Neuronal stem cell (in vitro differentiated cells): ENCODE measurements around the gene PLEKHA7.
A peak's percentile ranks its signal among the peaks of the same experiment; 100 is the strongest.

ENCODE experiments used
- DNase-seq: peaks from one replicate; pipeline ENCODE4 v3.0.0-alpha.2; 2013; ENCODE audit warnings: low spot score
- H2AFZ ChIP-seq: one replicate; pipeline ENCODE4 v1.6.1; 2013; ENCODE audit warnings: mild to moderate bottlenecking, low read length, inconsistent platforms
- H2AK5ac ChIP-seq: 2 replicates; pipeline ENCODE4 v1.6.1; 2013; ENCODE audit warnings: low read depth, mild to moderate bottlenecking, inconsistent platforms, low read length, moderate library complexity, mixed read lengths
- H2BK120ac ChIP-seq: 2 replicates; pipeline ENCODE4 v1.6.1; 2013; ENCODE audit warnings: low read depth, mild to moderate bottlenecking, inconsistent platforms, low read length, moderate library complexity, mixed read lengths
- H2BK12ac ChIP-seq: one replicate; pipeline ENCODE4 v1.6.1; 2013; ENCODE audit warnings: low read length, inconsistent platforms
- H2BK15ac ChIP-seq: 2 replicates; pipeline ENCODE4 v1.6.1; 2013; ENCODE audit warnings: mild to moderate bottlenecking, low read length, inconsistent platforms, mixed read lengths
- H2BK5ac ChIP-seq: one replicate; pipeline ENCODE4 v1.6.1; 2013; ENCODE audit warnings: inconsistent platforms, mild to moderate bottlenecking, low read length, moderate library complexity
- H3K14ac ChIP-seq: one replicate; pipeline ENCODE4 v1.6.1; 2013; ENCODE audit warnings: low read length, inconsistent platforms
- H3K18ac ChIP-seq: 2 replicates; pipeline ENCODE4 v1.6.1; 2013; ENCODE audit warnings: low read length, inconsistent platforms
- H3K23ac ChIP-seq: 2 replicates; pipeline ENCODE4 v1.6.1; 2013; ENCODE audit warnings: low read depth, mild to moderate bottlenecking, mixed read lengths, low read length, inconsistent platforms; ENCODE audit not compliant: poor library complexity
- H3K27ac ChIP-seq: replicated peaks from 3 replicates; pipeline ENCODE4 v1.5.1; 2013; ENCODE audit warnings: low read length, inconsistent platforms
- H3K27me3 ChIP-seq, 3 experiments: 2 replicates each; pipeline ENCODE4 v1.6.1; 2013; ENCODE audit warnings: low read length in 3 of 3, mild to moderate bottlenecking in 2 of 3, inconsistent platforms in 1 of 3, low read depth in 1 of 3, mixed read lengths in 1 of 3, moderate library complexity in 1 of 3; ENCODE audit not compliant: control insufficient read depth in 3 of 3, insufficient read depth in 3 of 3
- H3K36me3 ChIP-seq, 2 donors: replicated peaks in 1 of 2; 2 replicates each; pipeline ENCODE4 v1.6.1; 2013; ENCODE audit warnings: low read length in 2 of 2; ENCODE audit not compliant: control insufficient read depth in 2 of 2, insufficient read depth in 2 of 2
- H3K4ac ChIP-seq: 2 replicates; pipeline ENCODE4 v1.6.1; 2013; ENCODE audit warnings: inconsistent platforms, mild to moderate bottlenecking, low read length, moderate library complexity
- H3K4me1 ChIP-seq, 2 donors: 1 replicate in 1 of 2; 2 replicates in 1 of 2; pipeline ENCODE4 v1.6.1; 2013; ENCODE audit warnings: low read length in 2 of 2, low read depth in 1 of 2; ENCODE audit not compliant: control insufficient read depth in 2 of 2, insufficient read depth in 1 of 2
- H3K4me2 ChIP-seq: one replicate; pipeline ENCODE4 v1.6.1; 2013; ENCODE audit warnings: mild to moderate bottlenecking, low read length, inconsistent platforms; ENCODE audit not compliant: insufficient read depth, poor library complexity, severe bottlenecking
- H3K4me3 ChIP-seq, 2 donors: 2 replicates each; pipeline ENCODE4 v1.5.1; 2013; ENCODE audit warnings: low read length in 2 of 2, mild to moderate bottlenecking in 2 of 2, inconsistent platforms in 1 of 2, moderate library complexity in 1 of 2
- H3K79me1 ChIP-seq: one replicate; pipeline ENCODE4 v1.6.1; 2013; ENCODE audit warnings: low read depth, mild to moderate bottlenecking, inconsistent platforms, low read length, moderate library complexity
- H3K9ac ChIP-seq: one replicate; pipeline ENCODE4 v1.6.1; 2013; ENCODE audit warnings: mild to moderate bottlenecking, low read depth, low read length, inconsistent platforms; ENCODE audit not compliant: poor library complexity
- H3K9me3 ChIP-seq, 2 donors: replicated peaks in 1 of 2; 2 replicates each; pipeline versions ENCODE3 to v1.6.1; 2013; ENCODE audit warnings: low read length in 2 of 2, mild to moderate bottlenecking in 2 of 2, inconsistent platforms in 1 of 2, low read depth in 1 of 2, mixed read lengths in 1 of 2, moderate library complexity in 1 of 2; ENCODE audit not compliant: control insufficient read depth in 2 of 2, insufficient read depth in 1 of 2
- H4K8ac ChIP-seq: one replicate; pipeline ENCODE4 v1.6.1; 2013; ENCODE audit warnings: low read depth, mild to moderate bottlenecking, inconsistent platforms, low read length, moderate library complexity
- H4K91ac ChIP-seq: one replicate; pipeline ENCODE4 v1.6.1; 2013; ENCODE audit warnings: low read length, low read depth, mild to moderate bottlenecking, inconsistent platforms; ENCODE audit not compliant: poor library complexity
- WGBS, 2 donors: extraction: QIAGEN DNeasy Blood & Tissue Kit; methylation state at CpG; one replicate each; pipeline ENCODE4 v1.1.7; 2013; ENCODE audit warnings: missing lambda C conversion rate in 2 of 2, mixed read lengths in 1 of 2; ENCODE audit not compliant: insufficient read length in 2 of 2, insufficient replicate concordance in 1 of 2; ENCODE audit errors: extremely low coverage in 2 of 2; 5-methylcytosine and 5-hydroxymethylcytosine counted together

PLEKHA7 gene

DNA sequence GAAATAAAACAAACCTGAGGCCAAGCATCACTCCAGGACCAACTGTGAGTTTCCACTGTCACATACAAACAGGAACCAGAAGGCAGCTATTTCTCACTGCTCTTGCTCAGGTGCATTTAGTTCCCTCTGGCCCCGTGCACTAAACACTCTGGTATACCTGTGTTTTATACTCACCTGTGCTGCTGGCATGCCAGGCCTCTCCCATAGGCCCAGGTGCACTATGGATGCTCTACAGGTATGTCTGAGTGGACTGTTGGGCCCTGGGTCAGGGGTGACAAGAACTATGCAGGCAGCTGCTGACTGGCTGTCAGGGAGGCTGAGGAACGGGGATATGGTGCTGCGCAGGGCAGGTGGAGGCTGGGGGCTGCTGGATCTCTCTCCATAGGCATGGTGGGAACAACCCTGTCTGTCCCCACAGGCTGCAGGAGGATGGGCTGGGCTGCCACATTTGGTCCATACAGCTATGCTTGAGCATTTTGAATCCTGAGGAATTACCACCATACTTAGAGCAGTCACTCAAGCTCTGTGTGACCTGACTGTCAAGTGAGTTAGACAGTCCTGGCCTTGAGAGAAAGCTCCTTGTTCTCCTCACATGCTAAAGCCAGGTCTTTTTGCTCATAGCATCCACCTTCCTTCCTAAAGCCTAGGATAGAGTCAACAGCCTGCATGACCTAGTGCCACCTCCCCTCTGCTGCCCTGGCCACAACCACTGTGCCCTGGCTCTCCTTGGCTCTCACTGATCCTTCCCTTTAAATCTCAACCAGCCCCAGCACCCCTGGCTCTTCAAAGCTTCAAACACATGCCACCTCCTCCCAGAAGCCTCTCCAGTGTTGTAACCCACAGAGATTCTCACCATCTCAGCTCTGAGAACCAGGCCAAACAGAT is 202.8 kb downstream of the PLEKHA7 start:
- Histone ChIP-seq H3K4me1 (peaks cover 15 to 25% of the 10 kb centered on the region in 2 donors), H2AFZ (no peak overlapping the region), H3K79me1 (peaks cover 2% of the 10 kb centered on the region), H3K4ac (no peak overlapping the region), H2BK12ac (no peak overlapping the region), H4K8ac (no peak overlapping the region), H2BK5ac (no peak overlapping the region), H3K27ac (peak overlapping the region; percentile 82), H3K4me3 (no peak overlapping the region), H3K27me3 (no peaks in the 10 kb centered on the region), H2AK5ac (peak overlapping the region; percentile 69), H3K9ac (no peak overlapping the region), H2BK120ac (peak overlapping the region; percentile 10), H2BK15ac (peak overlapping the region; percentile 84), H3K18ac (peak overlapping the region; percentile 88), H3K14ac (no peak overlapping the region), H3K9me3 (no peaks in the 10 kb centered on the region), H3K4me2 (no peak overlapping the region), H4K91ac (peak overlapping the region; percentile 62), H3K36me3 (peaks cover 9 to 27% of the 10 kb centered on the region in 2 donors), H3K23ac (peak overlapping the region; percentile 26)
- no peak for DNase-seq
- WGBS, 2 donors, result no CpG with 5 or more reads among the region's 3 CpGs

- Histone ChIP-seq H3K79me1 (peaks cover 2% of the 10 kb centered on the region), H3K4me1 (peaks cover 15 to 24% of the 10 kb centered on the region in 2 donors), H3K23ac (no peak overlapping the region), H3K4me3 (no peak overlapping the region), H2BK5ac (no peak overlapping the region), H2BK12ac (no peak overlapping the region), H2BK15ac (no peak overlapping the region), H3K4ac (no peak overlapping the region), H2AFZ (no peak overlapping the region), H3K9ac (no peak overlapping the region), H2AK5ac (no peak overlapping the region), H3K4me2 (no peak overlapping the region), H3K9me3 (no peaks in the 10 kb centered on the region), H4K8ac (no peak overlapping the region), H3K14ac (no peak overlapping the region), H3K36me3 (peaks cover 4 to 17% of the 10 kb centered on the region in 2 donors), H4K91ac (no peak overlapping the region), H3K18ac (peak overlapping the region; percentile 32), H3K27me3 (no peaks in the 10 kb centered on the region), H2BK120ac (no peak overlapping the region), H3K27ac (no peak overlapping the region)
- DNase-seq, result no peak
- WGBS, 2 donors, result no CpG with 5 or more reads among the region's 11 CpGs
Measured at GRCh38 chr11:16809886-16810668, 204.1 kb downstream of the PLEKHA7 start.

GRCh38 chr11:16807306-16807705 is 206.9 kb downstream of the PLEKHA7 start:
- H4K8ac ChIP-seq, result no peak overlapping the region
- no peak overlapping the region for H3K18ac ChIP-seq
- peaks cover 8% of the 10 kb centered on the region in 2 donors for H3K36me3 ChIP-seq
- H2BK5ac ChIP-seq, result no peak overlapping the region
- no peak for DNase-seq
- WGBS, 2 donors, result no CpG with 5 or more reads among the region's 3 CpGs
- H3K9me3 ChIP-seq, result no peaks in the 10 kb centered on the region
- no peak overlapping the region for H3K4me2 ChIP-seq
- H2BK120ac ChIP-seq, result no peak overlapping the region
- H4K91ac ChIP-seq, result no peak overlapping the region
- no peak overlapping the region for H2BK12ac ChIP-seq
- no peak overlapping the region for H3K9ac ChIP-seq
- no peak overlapping the region for H3K4ac ChIP-seq
- no peak overlapping the region for H2AK5ac ChIP-seq
- H3K4me1 ChIP-seq, result peaks cover 4 to 10% of the 10 kb centered on the region in 2 donors
- no peak overlapping the region for H2AFZ ChIP-seq
- no peak overlapping the region for H3K23ac ChIP-seq
- no peaks in the 10 kb centered on the region for H3K79me1 ChIP-seq
- no peak overlapping the region for H3K4me3 ChIP-seq
- H3K27me3 ChIP-seq, result no peaks in the 10 kb centered on the region
- H2BK15ac ChIP-seq, result no peak overlapping the region
- H3K27ac ChIP-seq, result no peak overlapping the region
- no peak overlapping the region for H3K14ac ChIP-seq

DNA sequence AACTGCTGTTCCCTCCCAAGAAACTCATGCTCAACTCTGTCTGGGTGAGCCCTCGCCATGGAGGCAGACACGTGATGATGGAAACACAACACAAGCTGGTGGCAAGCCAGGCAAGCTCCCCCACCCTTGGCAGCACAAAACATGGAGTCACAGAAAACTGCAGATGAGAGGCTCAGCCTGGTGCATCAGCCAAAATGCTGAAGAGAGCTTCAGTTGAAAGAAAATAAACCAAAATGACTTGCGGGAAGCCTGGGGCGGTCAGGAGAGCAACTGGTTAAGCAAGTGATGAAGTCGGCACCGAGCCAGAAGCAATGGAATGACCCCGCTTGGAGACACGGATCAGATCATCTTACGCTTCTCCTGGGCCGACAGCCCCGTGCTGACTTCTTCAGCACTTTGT is 207.4 kb downstream of the PLEKHA7 start:
- peaks cover 0 to 7% of the 10 kb centered on the region in 2 donors for H3K4me1 ChIP-seq
- H3K14ac ChIP-seq, result no peak overlapping the region
- H2BK12ac ChIP-seq, result no peak overlapping the region
- no peaks in the 10 kb centered on the region for H3K27me3 ChIP-seq
- no peak overlapping the region for H3K4ac ChIP-seq
- no peak overlapping the region for H3K9ac ChIP-seq
- H3K9me3 ChIP-seq, result no peaks in the 10 kb centered on the region
- H3K18ac ChIP-seq, result no peak overlapping the region
- no peaks in the 10 kb centered on the region for H3K79me1 ChIP-seq
- H2AFZ ChIP-seq, result no peak overlapping the region
- H2BK15ac ChIP-seq, result no peak overlapping the region
- no peak overlapping the region for H3K4me2 ChIP-seq
- peaks cover 8 to 9% of the 10 kb centered on the region in 2 donors for H3K36me3 ChIP-seq
- no peak for DNase-seq
- no peak overlapping the region for H2BK120ac ChIP-seq
- H4K8ac ChIP-seq, result no peak overlapping the region
- no peak overlapping the region for H3K27ac ChIP-seq
- no peak overlapping the region for H4K91ac ChIP-seq
- no CpG with 5 or more reads among the region's 11 CpGs for WGBS, 2 donors
- H3K23ac ChIP-seq, result no peak overlapping the region
- H2BK5ac ChIP-seq, result no peak overlapping the region
- H3K4me3 ChIP-seq, result no peak overlapping the region
- no peak overlapping the region for H2AK5ac ChIP-seq
